Measurements from ENCODE around the gene LRMDA. TPM values are rescaled to one million over a fixed set of nuclear protein-coding genes. Genes with fewer than 3 reads are reported as not detected.

The LRMDA gene
- total RNA-seq, 1 donor from 2014 or later: not detected

DNA sequence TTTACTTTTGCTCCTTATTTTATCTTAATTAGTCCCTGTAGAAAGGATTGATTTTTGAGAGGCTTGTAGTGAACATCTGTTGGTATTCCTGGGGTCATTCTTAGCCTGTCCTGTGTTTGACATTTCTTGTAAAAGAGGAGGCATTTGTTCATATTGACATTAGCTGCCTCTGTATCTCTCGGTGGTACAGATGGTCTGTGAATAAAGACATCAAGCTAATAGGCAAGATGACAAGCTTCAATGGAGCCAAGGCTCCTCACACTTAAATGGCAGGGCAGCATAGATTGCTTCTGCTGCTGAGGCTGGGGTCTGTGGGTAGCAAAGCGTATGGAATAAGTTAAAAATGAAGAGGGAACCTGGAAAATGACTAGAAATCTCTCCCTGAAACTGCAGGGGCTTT, 687.6 kb downstream of the LRMDA start:
- Mint-ChIP-seq H3K27ac (no peak overlapping the region), H3K4me1 (ENCODE audit: low read depth) (no peaks in the 10 kb centered on the region), H3K4me3 (ENCODE audit: low read depth) (no peak overlapping the region), H3K36me3 (ENCODE audit: low read depth) (no peaks in the 10 kb centered on the region), H3K9me3 (no peaks in the 10 kb centered on the region), H3K27me3 (ENCODE audit: low read depth) (no peaks in the 10 kb centered on the region)
- intact Hi-C loops (cut with micrococcal nuclease): no loop called here
- DNase-seq (ENCODE audit: low spot score): no peak

DNA sequence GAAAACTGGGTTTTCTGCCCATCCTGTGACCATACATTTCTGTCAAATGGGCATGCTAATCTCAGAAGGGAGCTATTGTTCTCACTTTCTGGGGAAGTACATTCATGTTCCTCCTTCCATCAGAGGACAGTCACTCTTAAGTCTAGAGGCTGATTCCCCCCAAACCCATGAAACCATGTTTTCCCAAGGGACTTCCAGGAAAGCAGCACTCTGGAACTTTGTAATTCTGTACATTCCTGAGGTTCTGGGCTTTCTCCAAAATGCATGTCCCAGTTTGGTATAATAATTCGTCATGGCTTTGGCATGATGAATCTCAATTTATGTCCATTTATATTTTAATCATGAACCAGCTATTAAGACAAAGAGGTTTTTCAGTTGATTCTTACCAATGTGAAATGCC, 688.1 kb downstream of the LRMDA start:
- intact Hi-C loops (cut with micrococcal nuclease): no loop called here
- Mint-ChIP-seq H3K36me3 (ENCODE audit: low read depth) (no peaks in the 10 kb centered on the region), H3K27ac (no peak overlapping the region)

DNA sequence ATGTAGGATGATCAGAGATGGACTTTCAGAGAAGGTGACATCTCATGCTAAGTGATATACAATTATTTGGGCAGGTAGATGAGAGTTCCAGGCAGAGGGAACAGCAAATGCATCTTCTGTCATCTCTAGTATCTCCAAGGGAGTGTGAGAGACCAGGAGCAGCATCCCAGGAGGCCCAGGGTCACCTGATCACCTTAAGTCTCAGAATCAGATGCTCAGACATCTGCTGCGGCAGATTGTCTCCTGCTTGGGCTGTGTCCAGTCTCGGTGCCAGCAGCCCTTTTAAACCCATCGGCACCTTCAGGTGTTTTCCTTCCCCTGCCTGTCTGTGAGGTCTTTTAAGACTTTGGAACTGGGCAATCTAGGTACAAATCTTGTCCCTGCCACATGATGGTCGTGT, 690.6 kb downstream of the LRMDA start:
- Mint-ChIP-seq H3K36me3 (ENCODE audit: low read depth) (no peaks in the 10 kb centered on the region), H3K4me3 (ENCODE audit: low read depth) (no peak overlapping the region), H3K9me3 (no peaks in the 10 kb centered on the region), H3K27me3 (ENCODE audit: low read depth) (no peaks in the 10 kb centered on the region), H3K27ac (no peak overlapping the region), H3K4me1 (ENCODE audit: low read depth) (no peaks in the 10 kb centered on the region)
- no peak for DNase-seq (ENCODE audit: low spot score)
- intact Hi-C loops (cut with micrococcal nuclease): loop anchor here (10.0 kb wide), 1 partner anchor 63 kb away; no protein-coding TSS in a partner anchor

More for the DNA sequence above, 688.1 kb downstream of the LRMDA start:
- Mint-ChIP-seq H3K4me1 (ENCODE audit: low read depth) (no peaks in the 10 kb centered on the region), H3K4me3 (ENCODE audit: low read depth) (no peak overlapping the region), H3K27me3 (ENCODE audit: low read depth) (no peaks in the 10 kb centered on the region), H3K9me3 (no peaks in the 10 kb centered on the region)
- no peak for DNase-seq (ENCODE audit: low spot score)

DNA sequence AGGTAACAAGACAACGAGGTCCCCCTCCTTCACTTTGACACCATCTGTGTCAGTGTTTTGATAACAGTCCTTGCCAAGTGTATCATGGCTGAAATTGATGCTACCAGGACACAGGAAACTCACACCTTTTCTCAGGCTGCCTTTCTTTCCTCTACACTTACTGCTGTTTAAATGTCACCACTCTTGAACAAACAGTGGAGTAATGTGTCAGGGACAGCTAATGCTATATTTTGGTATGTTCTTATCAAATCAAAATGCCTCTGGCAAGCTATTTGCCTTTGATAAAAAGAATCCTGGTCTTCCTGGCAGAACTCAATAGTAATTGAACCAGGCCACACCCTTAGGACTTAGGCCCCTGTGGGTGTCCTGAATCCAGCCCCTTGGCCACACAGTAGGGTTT, 692.9 kb downstream of the LRMDA start:
- no peaks in the 10 kb centered on the region for H3K4me1 Mint-ChIP-seq (ENCODE audit: low read depth)
- intact Hi-C loops (cut with micrococcal nuclease): loop anchor here (10.0 kb wide), 1 partner anchor 61 kb away; no protein-coding TSS in a partner anchor
- H3K27ac Mint-ChIP-seq: no peak overlapping the region
- DNase-seq (ENCODE audit: low spot score): no peak
- no peaks in the 10 kb centered on the region for H3K27me3 Mint-ChIP-seq (ENCODE audit: low read depth)
- no peak overlapping the region for H3K4me3 Mint-ChIP-seq (ENCODE audit: low read depth)
- H3K9me3 Mint-ChIP-seq: no peaks in the 10 kb centered on the region
- H3K36me3 Mint-ChIP-seq (ENCODE audit: low read depth): no peaks in the 10 kb centered on the region

GRCh38 chr10:76125900-76126299, 694.5 kb downstream of the LRMDA start:
- Mint-ChIP-seq H3K27me3 (ENCODE audit: low read depth) (no peaks in the 10 kb centered on the region), H3K4me1 (ENCODE audit: low read depth) (no peaks in the 10 kb centered on the region), H3K4me3 (ENCODE audit: low read depth) (no peak overlapping the region), H3K9me3 (no peaks in the 10 kb centered on the region), H3K36me3 (ENCODE audit: low read depth) (no peaks in the 10 kb centered on the region), H3K27ac (no peak overlapping the region)
- intact Hi-C loops (cut with micrococcal nuclease): loop anchor here (10.0 kb wide), 1 partner anchor 59 kb away; no protein-coding TSS in a partner anchor
- DNase-seq (ENCODE audit: low spot score): no peak

- no peaks in the 10 kb centered on the region for H3K9me3 Mint-ChIP-seq
- no peaks in the 10 kb centered on the region for H3K27me3 Mint-ChIP-seq (ENCODE audit: low read depth)
- H3K4me3 Mint-ChIP-seq (ENCODE audit: low read depth): no peak overlapping the region
- intact Hi-C loops (cut with micrococcal nuclease): loop anchor here (10.0 kb wide), 1 partner anchor 58 kb away; no protein-coding TSS in a partner anchor
- no peak for DNase-seq (ENCODE audit: low spot score)
- no peaks in the 10 kb centered on the region for H3K36me3 Mint-ChIP-seq (ENCODE audit: low read depth)
- no peaks in the 10 kb centered on the region for H3K4me1 Mint-ChIP-seq (ENCODE audit: low read depth)
- no peak overlapping the region for H3K27ac Mint-ChIP-seq
Observed at GRCh38 chr10:76126607-76127527, 695.4 kb downstream of the LRMDA start.

- intact Hi-C loops (cut with micrococcal nuclease): loop anchor here (10.0 kb wide), 1 partner anchor 57 kb away; no protein-coding TSS in a partner anchor
- H3K27me3 Mint-ChIP-seq (ENCODE audit: low read depth): no peaks in the 10 kb centered on the region
- H3K4me3 Mint-ChIP-seq (ENCODE audit: low read depth): no peak overlapping the region
- no peak for DNase-seq (ENCODE audit: low spot score)
- no peaks in the 10 kb centered on the region for H3K4me1 Mint-ChIP-seq (ENCODE audit: low read depth)
- no peak overlapping the region for H3K27ac Mint-ChIP-seq
- no peaks in the 10 kb centered on the region for H3K9me3 Mint-ChIP-seq
- H3K36me3 Mint-ChIP-seq (ENCODE audit: low read depth): no peaks in the 10 kb centered on the region
Observed at GRCh38 chr10:76127984-76128589, 696.7 kb downstream of the LRMDA start.

GRCh38 chr10:76129213-76129612, 697.8 kb downstream of the LRMDA start:
- H3K4me3 Mint-ChIP-seq (ENCODE audit: low read depth): no peak overlapping the region
- H3K9me3 Mint-ChIP-seq: no peaks in the 10 kb centered on the region
- H3K27me3 Mint-ChIP-seq (ENCODE audit: low read depth): no peaks in the 10 kb centered on the region
- no peak for DNase-seq (ENCODE audit: low spot score)
- H3K4me1 Mint-ChIP-seq (ENCODE audit: low read depth): no peaks in the 10 kb centered on the region
- no peaks in the 10 kb centered on the region for H3K36me3 Mint-ChIP-seq (ENCODE audit: low read depth)
- intact Hi-C loops (cut with micrococcal nuclease): loop anchor here (10.0 kb wide), 1 partner anchor 56 kb away; no protein-coding TSS in a partner anchor
- no peak overlapping the region for H3K27ac Mint-ChIP-seq

- no peak for DNase-seq (ENCODE audit: low spot score)
- Mint-ChIP-seq H3K9me3 (no peaks in the 10 kb centered on the region), H3K4me3 (ENCODE audit: low read depth) (no peak overlapping the region), H3K27me3 (ENCODE audit: low read depth) (no peaks in the 10 kb centered on the region), H3K4me1 (ENCODE audit: low read depth) (no peaks in the 10 kb centered on the region), H3K27ac (no peak overlapping the region), H3K36me3 (ENCODE audit: low read depth) (no peaks in the 10 kb centered on the region)
- intact Hi-C loops (cut with micrococcal nuclease): no loop called here
Observed at GRCh38 chr10:76130892-76131291, 699.5 kb downstream of the LRMDA start.

- Mint-ChIP-seq H3K4me3 (ENCODE audit: low read depth) (no peak overlapping the region), H3K9me3 (no peaks in the 10 kb centered on the region), H3K27ac (no peak overlapping the region), H3K36me3 (ENCODE audit: low read depth) (no peaks in the 10 kb centered on the region), H3K4me1 (ENCODE audit: low read depth) (no peaks in the 10 kb centered on the region), H3K27me3 (ENCODE audit: low read depth) (no peaks in the 10 kb centered on the region)
- intact Hi-C loops (cut with micrococcal nuclease): no loop called here
- DNase-seq (ENCODE audit: low spot score): no peak
Observed at GRCh38 chr10:76133597-76134255, 702.3 kb downstream of the LRMDA start.

DNA sequence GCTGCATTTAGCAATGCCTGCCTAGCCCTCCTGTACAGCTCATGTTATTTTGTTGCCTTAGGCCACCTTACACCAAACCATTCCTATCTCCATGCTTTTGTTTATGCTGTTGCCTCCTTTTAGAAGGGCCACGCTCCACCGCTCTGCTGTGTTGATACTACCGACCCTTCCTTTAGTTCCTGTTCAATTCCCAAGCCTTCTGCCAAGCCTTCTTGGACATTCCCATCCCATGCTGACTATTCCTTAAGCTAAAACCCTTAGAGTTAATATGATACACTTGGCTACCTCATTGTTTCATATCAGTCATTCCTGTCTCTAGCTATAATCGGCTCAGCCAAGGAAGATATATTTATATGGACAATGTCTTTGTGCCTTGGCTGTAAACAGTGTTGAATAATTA, 705.5 kb downstream of the LRMDA start:
- no peak for DNase-seq (ENCODE audit: low spot score)
- no peaks in the 10 kb centered on the region for H3K36me3 Mint-ChIP-seq (ENCODE audit: low read depth)
- no peak overlapping the region for H3K4me3 Mint-ChIP-seq (ENCODE audit: low read depth)
- intact Hi-C loops (cut with micrococcal nuclease): no loop called here
- H3K9me3 Mint-ChIP-seq: no peaks in the 10 kb centered on the region
- H3K27ac Mint-ChIP-seq: no peak overlapping the region
- H3K27me3 Mint-ChIP-seq (ENCODE audit: low read depth): no peaks in the 10 kb centered on the region
- H3K4me1 Mint-ChIP-seq (ENCODE audit: low read depth): no peaks in the 10 kb centered on the region

- Mint-ChIP-seq H3K27ac (no peak overlapping the region), H3K9me3 (no peaks in the 10 kb centered on the region), H3K4me3 (ENCODE audit: low read depth) (no peak overlapping the region), H3K36me3 (ENCODE audit: low read depth) (no peaks in the 10 kb centered on the region), H3K27me3 (ENCODE audit: low read depth) (no peaks in the 10 kb centered on the region), H3K4me1 (ENCODE audit: low read depth) (no peaks in the 10 kb centered on the region)
- DNase-seq (ENCODE audit: low spot score): no peak
- intact Hi-C loops (cut with micrococcal nuclease): no loop called here
Observed at GRCh38 chr10:76138286-76138685, 706.9 kb downstream of the LRMDA start.

DNA sequence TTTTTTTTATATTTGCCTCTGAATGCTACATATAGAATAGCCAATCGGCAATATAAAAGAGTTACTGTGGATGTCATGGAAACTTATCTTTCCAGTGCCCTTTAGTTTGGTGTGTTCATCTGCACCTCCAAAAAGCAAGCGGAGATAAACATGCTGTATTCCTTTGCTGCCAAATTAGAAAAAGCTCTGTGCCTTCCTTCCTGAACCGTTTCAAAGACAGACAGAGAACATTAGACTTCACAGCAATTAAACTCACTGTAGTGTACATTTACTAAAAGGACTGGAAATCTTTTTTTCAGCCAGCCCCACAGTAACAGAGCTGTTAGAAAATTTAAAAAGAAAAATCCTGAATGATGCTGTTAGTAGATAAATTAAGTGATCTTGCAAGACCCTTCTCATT, 707.5 kb downstream of the LRMDA start:
- no peaks in the 10 kb centered on the region for H3K9me3 Mint-ChIP-seq
- DNase-seq (ENCODE audit: low spot score): no peak
- intact Hi-C loops (cut with micrococcal nuclease): no loop called here
- H3K27ac Mint-ChIP-seq: no peak overlapping the region
- H3K4me3 Mint-ChIP-seq (ENCODE audit: low read depth): no peak overlapping the region
- no peaks in the 10 kb centered on the region for H3K4me1 Mint-ChIP-seq (ENCODE audit: low read depth)
- H3K27me3 Mint-ChIP-seq (ENCODE audit: low read depth): no peaks in the 10 kb centered on the region
- no peaks in the 10 kb centered on the region for H3K36me3 Mint-ChIP-seq (ENCODE audit: low read depth)
